GM04503 (cell line): Measurements from ENCODE around the gene SIGLEC9.

Experiments
- DNase-seq: peaks from one replicate; pipeline ENCODE4 v3.0.0-alpha.2; 2012; ENCODE audit warnings: low read depth

The SIGLEC9 gene

DNA sequence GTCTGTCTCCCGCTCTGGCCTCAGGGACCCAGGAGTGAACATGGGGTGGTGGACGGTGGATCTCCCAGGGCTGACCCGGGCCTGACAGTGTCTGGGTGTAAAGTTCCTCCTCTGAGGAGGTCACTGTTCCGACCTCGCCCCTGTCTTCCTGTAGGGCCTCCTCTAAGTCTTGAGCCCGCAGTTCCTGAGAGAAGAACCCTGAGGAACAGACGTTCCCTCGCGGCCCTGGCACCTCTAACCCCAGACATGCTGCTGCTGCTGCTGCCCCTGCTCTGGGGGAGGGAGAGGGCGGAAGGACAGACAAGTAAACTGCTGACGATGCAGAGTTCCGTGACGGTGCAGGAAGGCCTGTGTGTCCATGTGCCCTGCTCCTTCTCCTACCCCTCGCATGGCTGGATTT is at the start of gene SIGLEC9:
SIGLEC9 (plus strand) TSS at position 178 of the 400 bp plus-strand sequence; CDS start at position 247, 69 bp downstream.
- no peak for DNase-seq

DNA sequence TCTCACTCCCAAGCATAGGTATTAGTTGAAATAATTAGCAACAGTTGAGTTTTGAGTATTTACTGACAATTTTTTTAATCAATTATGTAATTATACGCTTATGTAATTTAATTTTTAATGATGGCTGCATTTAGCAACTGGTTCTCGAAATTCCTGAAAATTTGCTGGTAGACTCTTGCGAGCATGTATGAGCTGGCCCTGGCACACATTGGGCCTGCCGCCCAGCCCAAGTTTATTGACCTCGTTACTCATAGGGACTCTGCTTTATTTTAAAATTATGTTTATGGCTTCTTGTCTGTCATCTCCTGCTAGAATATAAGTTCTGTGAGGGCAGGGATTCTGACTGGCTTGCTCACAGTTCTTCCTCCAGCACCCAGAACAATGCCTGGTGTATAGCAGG is 48.7 kb upstream of the SIGLEC9 start:
- DNase-seq = no peak

DNA sequence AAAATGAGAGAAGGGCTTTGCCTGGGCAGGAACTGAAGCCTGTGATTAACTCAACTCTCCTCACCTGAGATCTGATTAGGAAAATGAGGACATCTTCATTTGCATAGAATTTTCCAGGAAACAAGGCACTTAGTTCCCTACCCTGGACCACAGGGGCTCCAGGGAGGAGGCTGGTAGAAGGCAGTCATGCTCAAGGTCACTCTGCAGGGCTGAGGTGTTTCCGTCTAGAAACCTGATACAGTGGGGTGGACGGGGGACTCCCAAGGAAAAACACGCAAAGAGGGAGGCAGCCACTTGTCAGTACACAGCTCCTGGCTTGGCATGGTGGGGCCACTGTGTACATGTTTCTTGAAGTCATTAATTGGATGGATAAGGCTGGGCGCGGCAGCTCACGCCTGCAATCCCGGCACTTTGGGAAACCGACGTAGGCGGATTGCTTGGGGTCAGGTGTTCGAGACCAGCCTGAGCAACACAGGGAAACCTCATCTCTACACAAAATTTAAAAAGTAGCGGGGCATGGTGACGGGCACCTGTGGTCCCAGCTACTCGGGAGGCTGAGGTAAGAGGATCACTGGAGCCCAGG is 48.0 kb upstream of the SIGLEC9 start:
- no peak for DNase-seq

DNA sequence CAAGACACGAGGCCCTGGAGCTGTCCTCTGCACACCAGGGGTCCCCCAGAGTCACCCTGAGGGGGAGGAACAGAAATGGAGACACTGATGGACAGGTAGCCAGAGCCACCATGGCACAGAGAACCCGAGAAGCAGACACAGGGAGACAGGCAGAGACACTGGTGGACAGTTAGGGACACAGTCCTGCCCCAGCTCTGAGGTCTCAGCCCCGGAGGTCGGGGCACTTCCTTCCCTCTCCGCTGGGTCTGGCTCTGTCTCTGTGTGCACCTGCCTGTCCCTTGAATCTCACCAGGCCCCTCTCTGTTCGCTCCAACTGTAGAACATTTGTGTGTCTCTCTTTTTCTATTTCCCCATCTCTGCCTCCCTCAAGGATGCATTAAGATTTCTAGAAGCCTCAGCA is 46.6 kb upstream of the SIGLEC9 start:
- no peak for DNase-seq

- DNase-seq = no peak
Measured at GRCh38 chr19:51078731-51079130, 46.0 kb upstream of the SIGLEC9 start.

DNA sequence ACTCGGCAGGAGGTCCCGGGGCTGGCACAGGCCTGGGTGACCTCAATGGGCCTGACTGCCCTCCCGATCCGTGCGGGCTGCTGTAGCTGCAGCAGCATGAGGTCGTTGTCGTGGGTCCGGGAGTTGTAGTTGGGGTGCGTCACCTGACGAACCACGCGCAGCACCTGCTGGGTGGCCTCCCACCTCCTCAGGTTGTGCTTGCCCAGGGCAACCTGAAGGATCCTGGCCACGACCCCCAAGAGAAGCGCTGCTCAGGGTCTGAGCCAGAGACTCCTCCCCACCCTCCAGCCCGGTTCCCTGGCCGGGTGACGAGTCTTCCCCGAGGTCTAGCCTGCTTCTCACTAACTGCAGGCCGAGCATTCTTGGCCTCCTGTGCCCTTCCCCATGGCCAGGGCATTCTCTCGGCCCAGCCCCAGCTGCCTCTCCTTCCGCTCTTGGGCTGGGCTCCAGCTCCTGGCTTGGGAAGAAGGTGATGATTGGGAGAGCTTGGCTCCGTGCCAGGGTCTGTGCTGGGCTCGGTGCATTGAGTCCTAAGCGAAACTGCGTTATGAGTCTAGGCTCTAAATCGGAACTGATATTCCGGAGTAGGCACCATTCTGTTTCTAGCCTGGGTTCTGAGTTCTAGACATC is 45.1 kb upstream of the SIGLEC9 start:
- DNase-seq = no peak

GRCh38 chr19:51081476-51081875 is 43.2 kb upstream of the SIGLEC9 start:
- DNase-seq = no peak

- no peak for DNase-seq
Measured at GRCh38 chr19:51082611-51083010, 42.1 kb upstream of the SIGLEC9 start, which contains the start of gene KLK14. Gene KLK14, minus strand, starts transcription at chr19:51082887. Its CDS starts 273 bp downstream, at chr19:51082614.

DNA sequence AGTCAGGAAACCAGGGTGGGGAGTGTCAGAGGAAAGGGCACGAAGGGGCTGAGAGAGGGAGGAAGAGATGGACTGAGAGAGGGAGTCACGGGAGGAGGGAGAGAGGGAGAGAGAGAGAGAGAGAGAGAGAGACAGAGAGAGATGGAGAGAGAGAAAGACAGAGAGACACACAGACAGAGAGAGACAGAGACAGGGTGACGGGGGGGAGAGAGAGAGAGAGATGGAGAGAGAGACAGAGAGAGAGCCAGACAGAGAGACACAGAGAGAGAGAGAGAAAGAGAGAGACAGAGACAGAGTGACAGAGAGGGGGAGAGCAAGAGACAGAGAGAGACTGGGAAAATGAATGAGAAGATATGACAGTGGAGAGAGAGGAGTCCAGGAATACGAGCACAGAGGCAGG is 41.5 kb upstream of the SIGLEC9 start:
- DNase-seq = no peak

DNA sequence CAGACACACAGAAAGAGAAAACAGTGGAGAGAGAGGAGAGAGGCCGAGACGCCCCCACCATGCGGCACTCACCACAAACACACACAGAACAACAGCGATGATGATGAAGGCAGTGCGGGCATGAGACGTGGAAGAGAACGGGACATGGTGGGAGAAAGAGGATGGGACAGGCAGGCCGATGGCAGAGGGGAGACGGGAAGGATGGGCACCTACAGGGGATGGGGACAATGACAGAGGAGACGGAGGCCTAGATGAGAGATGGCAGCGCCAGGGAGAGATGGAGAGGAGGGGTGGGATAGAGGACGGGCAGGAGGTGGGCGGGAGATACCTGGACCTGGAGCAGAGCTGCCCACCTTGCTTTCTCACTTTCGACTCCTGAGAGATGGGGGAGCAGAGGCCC is 40.9 kb upstream of the SIGLEC9 start:
- DNase-seq = no peak

DNA sequence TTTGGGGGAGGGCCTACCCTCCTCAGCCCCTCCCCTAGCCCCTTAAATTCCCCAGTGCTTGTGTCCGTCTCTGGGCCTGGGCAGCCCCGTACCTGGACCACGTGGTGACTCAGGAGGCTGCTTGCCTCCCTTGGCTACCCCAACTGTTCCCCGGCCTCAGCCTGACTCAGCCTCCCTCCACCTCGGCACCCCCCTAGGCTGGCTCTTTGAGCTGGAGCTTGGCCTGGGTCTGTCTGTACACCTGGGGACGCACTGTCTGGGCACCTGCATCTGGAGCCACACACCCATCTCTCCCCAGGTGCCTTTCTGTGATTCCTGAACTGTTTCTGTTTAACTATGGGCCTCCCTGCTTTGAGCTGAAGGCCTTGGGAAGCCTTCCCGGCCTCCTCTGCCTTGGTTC is 40.2 kb upstream of the SIGLEC9 start:
- no peak for DNase-seq

DNA sequence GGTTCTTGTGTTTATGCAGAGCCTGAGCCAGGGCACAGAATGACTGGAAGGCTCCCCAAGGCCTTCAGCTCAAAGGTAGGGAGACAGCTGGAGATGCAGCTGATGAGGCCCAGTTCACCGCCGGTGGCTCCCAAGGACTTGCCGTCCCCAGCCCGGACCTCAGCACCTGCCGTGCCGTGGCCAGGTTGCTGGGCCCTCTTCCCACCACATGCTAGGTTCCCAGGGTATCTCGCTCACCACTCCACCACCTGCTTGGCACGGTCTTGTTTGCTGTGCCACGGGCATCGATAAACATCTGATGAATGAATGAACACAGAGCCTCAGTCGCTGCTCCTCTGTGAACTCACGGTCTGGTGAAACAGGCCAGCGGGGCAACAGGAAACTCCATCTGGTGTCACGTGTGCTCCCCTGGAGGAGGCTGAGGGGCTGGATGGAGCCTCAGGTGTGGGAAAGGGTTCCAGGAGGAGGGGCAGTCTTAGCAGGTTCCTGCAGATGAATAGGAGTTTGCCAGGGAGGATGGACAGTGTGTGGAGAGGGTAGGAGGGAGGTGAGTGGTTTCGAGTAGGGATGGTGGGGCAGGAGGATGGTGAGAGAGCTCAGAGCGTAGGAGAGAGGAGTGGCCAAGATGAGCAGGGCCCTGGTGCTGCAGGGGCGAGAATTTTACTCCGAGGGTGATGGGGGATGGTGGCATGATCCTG is 38.4 kb upstream of the SIGLEC9 start:
- DNase-seq = no peak

GRCh38 chr19:51089786-51090185 is 34.9 kb upstream of the SIGLEC9 start:
- DNase-seq = no peak

DNA sequence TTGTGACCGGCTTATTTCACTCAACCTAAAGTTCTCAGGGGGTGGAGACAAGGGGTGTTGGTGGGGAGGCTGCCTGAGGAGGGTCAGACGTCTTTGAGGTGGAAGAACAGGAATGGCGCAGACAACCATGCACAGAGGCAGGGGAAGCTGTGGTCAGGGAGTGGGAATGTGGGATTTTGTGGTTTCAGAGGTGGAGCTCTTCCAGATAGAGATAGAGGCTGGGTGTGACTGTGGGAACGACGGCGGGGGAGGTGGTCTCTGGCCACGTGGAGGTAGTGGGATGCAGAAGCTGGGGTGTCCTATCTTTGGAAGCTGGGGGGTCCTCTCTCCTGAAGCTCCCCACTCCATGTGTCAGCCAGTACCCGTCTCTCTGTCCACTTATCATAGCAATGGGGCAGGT is 34.2 kb upstream of the SIGLEC9 start:
- no peak for DNase-seq

- no peak for DNase-seq
Measured at GRCh38 chr19:51091126-51091525, 33.6 kb upstream of the SIGLEC9 start.

- no peak for DNase-seq
Measured at GRCh38 chr19:51091895-51092873, 32.5 kb upstream of the SIGLEC9 start.

DNA sequence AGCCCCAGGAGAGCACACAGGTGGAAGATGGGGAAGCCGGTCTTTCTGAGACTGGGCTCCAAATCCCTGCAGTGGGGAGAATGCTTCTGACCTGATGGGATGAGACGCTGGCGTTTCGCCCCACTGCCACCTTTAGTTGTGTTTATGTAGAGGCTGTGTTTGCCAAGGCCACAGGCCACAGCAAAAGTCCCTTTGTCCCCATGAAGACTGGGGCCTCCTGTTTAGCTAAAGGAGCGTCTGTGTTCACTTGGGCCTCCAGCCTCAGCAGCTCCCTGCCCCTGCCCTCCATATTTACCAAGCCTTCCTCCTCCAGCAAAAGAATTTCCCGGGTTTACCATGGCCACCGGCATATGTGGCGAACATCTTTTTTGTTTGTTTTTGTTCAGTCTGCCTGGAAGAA is 31.6 kb upstream of the SIGLEC9 start:
- DNase-seq = no peak

DNA sequence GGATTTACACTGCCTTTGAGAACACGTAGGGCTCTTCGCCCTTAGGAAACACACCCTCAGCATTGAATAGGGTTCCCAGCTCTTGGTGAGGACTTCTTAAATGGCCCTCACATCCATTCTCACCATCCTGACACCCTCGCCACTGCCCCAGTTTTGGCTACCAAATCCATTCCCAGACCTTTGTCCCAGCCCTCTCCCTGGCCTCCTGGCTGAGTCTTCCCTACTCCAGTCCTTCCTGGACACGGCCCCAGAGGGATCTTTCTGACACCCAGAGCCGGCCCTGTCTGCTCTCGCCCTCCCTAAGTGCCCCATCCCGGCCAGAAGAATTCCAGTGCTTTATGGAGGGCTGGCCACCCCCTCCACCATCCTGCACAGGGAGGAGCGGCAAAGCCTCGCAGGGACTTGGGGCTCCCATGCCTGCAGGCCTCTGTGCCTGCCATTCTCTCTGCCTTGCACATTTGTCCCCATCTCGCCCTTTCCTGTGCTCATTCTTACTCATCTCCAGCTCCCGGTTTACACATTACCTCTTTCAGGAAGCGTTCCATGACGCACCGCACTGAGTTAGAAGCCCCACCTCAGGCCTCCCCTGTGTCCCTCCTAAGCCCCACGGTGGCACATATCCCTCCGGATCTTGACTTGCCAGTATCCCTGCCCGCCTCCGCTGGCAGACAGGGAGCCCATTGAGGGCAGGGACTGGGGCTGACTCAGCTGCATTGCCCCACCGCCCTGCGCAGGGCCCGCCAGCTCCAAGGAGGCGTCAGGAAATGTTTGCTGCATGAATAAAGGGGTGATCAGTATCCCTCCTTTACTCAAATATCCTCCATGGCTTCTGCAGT is 31.0 kb upstream of the SIGLEC9 start:
- DNase-seq = no peak

DNA sequence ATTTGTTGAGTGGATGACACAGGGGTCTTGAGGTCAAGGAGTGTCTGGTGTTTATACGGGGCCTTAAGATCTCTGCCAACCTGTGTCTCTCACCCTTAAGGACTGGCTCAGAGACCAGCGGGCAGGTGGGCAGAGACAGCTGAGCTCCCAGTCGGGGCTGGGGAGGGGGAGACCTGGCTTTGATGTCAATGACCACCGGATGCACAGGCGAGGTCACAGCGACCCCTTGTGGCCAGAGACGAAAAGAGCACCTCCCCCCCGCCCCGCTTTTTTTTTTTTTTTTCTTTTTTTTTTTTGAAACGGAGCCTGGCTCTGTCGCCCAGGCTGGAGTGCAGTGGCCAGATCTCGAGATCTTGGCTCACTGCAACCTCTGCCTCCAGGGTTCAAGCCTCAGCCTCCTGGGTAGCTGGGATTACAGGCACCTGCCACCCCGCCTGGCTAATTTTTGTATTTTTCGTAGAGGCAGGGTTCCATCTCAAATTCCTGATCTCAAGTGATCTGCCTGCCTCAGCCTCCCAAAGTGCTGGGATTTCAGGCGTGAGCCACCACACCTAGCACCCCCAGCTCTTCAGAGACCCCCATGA is 29.9 kb upstream of the SIGLEC9 start:
- no peak for DNase-seq

GRCh38 chr19:51096473-51097165 is 28.1 kb upstream of the SIGLEC9 start:
- no peak for DNase-seq
